ENCODE results near the gene ZNF556.

- TF ChIP-seq EZH2phosphoT487 (IDR thresholded peaks at IDR 0.05; ENCODE audit: borderline replicate concordance, low read length): no peak
- no peak for TF ChIP-seq EZH2 (IDR thresholded peaks at IDR 0.05; ENCODE audit: low read length, unreplicated experiment)
These were observed 26.0 kb upstream of the ZNF556 start, which contains the start of gene ZNF555 for GRCh38 chr19:2840794-2841791.

Data from PC-3 (cell line).